Putamen (tissue), 1 donor: ENCODE data around the gene FBXW5.

Source experiments
- DNase-seq: peaks from one replicate; pipeline ENCODE4 v3.0.0-alpha.2; 2016; ENCODE audit warnings: low spot score

Gene FBXW5

DNA sequence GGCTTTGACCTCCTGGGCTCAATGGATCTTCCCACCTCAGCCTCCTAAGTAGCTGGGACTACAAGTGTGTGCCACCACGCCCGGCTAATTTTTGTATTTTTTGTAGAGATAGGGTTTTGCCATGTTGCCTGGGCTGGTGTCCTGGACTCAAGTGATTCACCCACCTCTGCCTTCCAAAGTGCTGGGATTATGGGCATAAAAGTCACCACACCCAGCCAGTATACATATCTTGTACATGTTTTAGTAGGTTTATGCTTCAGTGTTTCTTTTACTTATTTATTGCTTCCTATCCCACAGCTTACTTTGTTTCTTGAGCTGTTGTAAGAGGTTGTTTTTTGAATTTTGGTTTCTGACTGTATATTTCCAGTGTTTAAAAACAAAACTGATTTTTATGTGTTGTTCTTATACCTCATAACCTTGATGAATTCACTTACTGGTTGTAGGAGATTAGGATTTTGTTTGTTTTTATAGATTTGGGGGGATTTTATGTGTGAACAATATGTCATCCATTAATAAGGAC is 12.9 kb downstream of the FBXW5 start:
- DNase-seq, result no peak

DNA sequence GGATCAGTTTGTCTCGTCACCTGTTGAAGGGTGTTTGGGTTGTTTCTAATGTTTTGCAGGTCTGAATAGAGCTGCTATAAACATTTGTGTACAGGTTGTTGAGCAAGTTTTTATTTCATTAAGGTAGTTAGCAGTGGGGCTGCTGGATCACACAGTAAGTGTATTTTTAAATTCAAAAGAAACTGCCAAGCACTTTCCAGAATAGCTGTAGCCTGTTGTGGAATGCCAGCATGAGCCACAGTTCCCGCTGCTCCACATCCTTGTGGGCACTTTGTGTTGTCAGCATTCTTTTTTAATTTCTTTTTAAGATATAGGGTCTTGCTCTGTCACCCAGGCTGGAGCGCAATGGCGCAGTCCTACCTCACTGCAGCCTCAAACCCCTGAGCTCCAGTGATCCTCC is 14.5 kb downstream of the FBXW5 start:
- no peak for DNase-seq

DNA sequence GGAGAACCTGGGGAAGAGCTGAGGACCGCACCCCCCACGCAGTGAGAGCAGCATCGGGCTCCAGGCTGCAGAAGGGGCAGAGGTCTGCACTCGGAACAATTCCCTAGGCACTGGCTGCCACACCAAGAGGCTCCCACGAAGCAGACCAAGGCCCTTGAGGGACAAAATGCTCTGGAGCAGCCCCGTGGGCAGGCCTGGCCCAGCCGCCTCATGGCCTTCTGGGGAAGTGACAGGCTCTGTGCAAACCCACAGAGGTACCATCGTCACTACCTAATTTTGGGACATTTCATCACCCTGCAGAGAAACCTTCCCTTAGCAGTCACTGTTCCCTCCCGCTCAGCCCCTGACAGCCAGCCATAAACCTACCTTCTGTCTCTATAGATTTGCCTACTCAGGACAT is 15.9 kb downstream of the FBXW5 start:
- no peak for DNase-seq

DNA sequence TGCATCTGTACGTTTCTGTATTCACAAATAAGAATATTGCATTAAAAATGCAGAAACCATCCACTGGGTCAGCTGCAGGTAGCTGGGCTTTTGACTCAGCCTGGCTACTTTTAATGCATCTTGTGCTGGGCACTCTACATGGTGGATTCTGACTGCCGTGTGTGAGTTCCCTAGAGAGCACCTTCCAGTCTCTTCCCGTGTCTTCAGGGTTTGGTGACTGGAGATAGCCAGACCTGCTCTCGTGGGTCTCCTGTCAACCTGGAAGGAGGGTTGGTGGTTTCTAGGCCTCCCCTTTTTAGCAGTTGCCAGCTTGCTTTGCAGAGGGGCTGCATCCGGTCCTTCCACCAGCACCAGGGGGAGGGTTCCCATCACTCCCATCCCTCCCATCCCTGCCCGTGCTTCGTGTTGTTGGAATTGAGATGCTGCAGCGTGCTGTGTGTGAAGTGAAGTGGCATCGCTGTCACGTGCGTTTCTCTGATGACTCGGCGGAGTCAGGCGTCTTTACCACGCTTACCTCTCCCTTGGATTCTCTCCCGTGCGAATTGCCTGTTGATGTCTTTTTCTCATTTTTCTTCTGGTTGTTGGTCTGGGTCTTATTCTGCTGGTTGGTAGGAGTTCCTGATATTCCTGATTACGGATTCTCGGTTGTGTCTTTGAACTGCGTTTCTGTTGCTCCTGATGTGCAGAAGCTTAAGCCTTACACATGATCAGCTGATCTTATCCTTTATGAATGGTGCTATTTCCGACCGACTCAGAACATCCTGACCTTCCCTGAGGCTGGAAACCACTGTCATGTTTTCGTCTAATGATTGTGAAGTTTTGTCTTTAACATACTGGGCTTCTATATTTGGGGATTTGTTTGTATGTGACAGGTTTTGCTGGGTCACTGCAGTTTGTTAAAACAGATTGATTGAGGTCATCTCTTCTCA is 16.9 kb downstream of the FBXW5 start:
- no peak for DNase-seq

DNA sequence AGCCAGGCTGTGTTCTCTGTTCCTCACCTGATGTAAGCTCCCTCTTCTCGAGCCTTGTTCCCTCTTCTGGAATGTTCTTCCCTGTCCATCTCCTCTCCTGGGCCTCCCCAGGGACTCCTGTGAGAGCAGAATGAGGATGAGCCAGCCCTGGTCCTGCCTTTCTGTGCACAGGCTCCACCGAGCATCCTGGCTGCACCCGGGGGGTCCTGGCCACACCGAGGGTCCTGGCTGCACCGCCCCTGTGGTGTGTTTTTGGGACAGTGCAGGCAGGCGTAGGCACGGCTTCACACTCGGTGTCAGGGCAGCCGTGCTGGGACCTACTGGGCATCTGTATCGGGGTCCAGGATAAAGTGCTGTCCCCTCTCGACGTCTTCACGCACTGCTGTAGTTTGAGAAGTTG is 17.8 kb downstream of the FBXW5 start:
- no peak for DNase-seq

DNA sequence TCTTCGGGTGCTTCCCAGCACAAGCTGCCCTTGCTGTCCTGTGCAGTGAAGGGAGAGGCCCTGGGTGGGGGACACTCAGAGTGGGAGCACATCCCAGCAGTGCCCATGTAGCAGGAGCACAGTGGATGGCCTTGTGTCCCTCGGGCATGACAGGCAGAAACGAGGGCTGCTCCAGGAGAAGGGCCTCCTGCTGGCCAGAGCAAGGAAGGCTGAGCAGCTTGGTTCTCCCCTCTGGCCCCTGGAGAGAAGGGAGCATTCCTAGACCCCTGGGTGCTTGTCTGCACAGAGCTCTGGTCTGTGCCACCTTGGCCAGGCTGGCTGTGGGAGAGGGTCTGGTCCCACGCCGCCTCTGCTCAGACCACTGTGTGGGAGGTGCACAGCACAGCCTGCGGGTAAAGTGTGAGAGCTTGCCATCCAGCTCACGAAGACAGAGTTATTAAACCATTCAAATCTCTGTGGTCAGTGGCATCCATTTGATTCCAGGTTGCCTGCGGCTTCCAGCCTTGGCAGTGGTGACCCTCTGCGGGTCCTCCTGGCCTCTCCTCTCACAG is 18.3 kb downstream of the FBXW5 start:
- no peak for DNase-seq

DNA sequence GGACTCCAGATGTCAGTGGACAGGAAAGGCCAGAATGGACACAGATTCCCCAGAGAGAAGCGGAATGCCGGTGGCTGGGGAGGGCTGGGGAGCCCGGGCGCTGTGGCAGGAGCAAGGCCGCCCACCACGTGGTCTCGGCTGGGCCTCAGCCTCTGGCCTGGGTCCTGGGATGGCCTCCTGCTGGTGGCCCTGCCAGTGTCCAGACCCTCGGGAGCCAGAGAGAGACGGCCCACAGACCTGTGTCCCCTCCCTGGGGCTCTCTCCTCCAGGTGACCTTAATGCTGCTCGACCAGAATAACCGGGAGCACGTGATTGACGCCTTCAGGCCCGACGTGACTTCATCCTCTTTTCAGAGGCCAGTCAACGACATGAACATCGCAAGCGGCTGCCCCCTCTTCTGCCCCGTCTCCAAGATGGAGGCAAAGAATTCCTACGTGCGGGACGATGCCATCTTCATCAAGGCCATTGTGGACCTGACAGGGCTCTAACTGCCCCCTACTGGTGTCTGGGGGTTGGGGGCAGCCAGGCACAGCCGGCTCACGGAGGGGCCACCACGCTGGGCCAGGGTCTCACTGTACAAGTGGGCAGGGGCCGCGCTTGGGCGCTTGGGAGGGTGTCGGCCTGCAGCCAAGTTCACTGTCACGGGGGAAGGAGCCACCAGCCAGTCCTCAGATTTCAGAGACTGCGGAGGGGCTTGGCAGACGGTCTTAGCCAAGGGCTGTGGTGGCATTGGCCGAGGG is 19.0 kb downstream of the FBXW5 start:
- DNase-seq, result no peak

DNA sequence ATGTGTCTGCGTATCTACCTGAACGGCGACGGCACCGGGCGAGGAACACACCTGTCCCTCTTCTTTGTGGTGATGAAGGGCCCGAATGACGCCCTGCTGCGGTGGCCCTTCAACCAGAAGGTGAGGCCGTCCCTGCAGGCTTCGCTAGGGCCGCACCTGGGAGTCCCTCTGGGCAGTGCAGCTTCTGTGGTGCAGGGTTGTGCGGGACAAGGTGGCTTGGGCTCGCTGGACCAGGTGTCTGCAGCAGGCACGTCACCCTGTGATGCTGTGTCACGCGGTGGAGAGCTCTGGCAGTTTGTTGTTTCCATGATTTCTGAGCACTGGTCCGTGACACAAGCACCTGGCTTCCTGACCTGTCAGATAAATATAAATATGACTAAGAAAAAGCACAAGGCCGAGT is 20.7 kb downstream of the FBXW5 start:
- no peak for DNase-seq

DNA sequence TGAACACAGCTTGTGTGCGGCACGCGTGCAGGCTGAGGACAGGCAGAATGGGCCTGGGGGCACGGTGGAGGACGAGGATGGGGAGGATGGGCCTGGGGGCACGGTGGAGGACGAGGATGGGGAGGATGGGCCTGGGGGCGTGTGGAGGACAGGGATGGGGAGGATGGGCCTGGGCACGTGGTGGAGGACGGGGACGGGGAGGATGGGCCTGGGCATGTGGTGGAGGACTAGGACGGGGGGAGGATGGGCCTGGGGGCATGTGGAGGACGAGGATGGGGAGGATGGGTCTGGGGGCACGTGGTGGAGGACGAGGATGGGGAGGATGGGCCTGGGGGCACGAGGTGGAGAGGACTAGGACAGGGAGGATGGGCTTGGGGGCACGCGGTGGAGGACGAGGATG is 22.0 kb downstream of the FBXW5 start:
- DNase-seq, result no peak

DNA sequence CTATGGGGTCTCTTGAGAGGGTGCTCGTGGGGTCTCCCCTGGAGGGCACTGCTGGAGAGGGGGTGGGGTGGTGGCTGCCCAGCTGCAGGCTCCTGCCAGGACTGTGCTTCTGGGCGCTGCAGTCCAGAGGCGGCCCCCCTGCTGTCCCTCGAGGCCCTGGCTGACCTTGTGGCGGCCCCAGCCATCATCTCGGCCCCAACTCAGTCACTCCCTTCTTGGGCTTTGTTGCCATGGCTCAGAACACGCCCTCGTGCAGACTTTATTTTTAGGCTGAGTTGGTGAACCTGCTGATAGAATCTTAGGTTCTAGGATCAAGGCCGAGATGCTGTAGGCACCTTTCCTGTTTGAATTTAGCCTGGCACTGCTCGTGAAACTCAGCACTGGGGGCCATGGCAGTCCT is 22.8 kb downstream of the FBXW5 start:
- DNase-seq, result no peak

DNA sequence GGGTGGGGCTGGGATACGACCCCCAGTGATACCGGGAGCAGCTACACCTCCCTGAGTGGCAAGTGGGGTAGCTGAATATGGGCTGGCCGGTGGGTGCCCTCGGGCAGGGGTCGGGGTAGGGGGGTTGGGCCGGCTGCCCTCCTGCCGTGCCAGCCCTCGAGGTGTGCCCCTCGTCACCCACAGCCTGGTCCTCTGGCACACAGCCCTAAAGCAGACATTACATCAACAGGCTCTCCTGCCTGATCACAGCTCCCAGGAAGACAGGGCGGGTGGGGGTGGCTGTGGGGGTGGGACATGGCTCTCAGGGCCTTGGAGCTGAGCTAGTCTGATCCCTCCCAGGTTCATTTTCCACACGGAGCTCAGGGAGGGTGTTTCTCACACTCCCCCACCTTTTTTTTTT is 23.2 kb downstream of the FBXW5 start:
- no peak for DNase-seq

DNA sequence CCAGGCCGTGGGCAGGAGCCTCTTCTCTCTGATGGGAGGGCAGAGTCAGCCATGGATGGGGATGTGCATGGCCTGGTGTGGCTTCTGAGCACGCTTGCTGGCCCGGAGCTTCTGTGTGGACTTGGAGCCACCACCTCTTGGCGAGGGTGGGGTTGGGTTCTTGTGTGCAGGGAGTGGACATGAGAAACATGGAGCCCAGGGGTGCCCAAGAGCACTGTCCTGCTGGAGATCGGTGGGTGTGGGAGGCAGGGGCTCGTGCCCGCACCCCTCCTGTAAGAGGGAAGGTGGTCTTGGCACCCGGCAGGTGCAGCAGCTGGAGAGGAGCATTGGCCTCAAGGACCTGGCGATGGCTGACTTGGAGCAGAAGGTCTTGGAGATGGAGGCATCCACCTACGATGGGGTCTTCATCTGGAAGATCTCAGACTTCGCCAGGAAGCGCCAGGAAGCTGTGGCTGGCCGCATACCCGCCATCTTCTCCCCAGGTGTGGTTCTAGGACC is 23.8 kb downstream of the FBXW5 start:
- DNase-seq, result no peak

DNA sequence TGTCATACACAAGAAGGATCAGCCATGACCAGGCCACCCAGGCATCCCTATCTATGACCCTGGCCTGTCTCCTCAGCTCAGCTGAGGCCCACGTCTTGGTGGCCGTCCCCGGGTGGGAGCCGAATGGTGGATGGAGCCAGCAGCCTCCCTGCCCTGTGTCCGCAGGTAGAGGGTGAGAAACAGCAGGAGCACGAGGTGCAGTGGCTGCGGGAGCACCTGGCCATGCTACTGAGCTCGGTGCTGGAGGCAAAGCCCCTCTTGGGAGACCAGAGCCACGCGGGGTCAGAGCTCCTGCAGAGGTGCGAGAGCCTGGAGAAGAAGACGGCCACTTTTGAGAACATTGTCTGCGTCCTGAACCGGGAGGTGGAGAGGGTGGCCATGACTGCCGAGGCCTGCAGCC is 24.5 kb downstream of the FBXW5 start:
- DNase-seq, result no peak

DNA sequence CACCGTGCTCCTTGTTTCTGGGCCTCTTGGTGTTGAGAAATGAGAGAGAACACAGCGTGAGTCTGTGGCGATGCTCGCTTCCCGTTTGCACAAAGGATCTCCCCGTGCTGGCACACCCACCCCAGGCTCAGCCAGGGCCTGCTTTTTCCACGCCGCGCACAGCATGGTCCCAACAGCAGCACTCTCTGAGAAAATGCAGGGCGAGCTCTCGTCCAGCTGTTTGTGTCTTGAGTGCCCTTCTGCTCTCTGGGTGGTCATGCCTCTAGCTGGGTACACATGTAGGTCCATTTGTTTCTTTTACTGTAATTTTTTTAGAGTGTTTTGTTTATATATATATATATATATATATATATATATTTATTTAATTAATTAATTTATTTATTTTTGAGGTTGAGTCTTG is 26.6 kb downstream of the FBXW5 start:
- no peak for DNase-seq

DNA sequence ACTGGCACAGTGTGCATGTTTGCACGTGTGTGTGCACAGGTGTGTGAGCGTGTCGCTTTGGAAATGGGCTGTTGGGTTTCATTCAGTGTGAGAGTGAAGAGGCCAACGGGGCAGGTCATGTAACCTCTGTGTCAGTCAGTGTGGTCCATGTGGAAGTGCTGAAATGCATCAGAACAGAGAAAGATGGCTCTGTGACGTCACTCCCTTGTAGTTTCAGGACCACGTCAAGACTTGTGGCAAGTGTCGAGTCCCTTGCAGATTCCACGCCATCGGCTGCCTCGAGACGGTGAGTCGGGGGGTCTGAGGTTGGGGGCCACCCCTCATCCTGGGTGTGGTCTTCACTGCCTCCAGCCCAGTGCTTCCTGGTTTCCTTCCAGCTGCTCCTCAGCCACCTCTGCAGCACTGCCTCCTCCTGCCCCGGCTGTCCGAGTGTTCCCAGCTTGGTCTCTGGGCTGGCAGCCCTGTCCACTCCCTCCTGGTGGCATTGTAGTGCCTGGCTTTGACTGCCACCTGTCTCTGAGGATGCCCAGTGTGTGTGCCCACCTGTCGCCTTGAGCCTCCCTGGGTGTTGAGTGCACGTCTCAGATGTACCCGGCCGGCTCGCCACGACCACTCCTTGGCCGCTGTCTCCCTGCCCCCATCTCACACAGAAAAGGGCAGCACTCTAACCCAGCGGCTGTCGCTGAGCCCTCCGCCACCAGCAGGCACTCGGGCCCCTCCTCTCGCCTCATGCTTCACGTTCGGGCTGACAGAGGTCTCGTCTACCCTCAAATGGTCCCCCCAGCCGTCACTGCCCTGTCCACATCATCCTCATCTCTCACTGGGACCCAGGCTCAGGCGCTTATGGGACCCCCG is 28.0 kb downstream of the FBXW5 start:
- DNase-seq, result no peak

DNA sequence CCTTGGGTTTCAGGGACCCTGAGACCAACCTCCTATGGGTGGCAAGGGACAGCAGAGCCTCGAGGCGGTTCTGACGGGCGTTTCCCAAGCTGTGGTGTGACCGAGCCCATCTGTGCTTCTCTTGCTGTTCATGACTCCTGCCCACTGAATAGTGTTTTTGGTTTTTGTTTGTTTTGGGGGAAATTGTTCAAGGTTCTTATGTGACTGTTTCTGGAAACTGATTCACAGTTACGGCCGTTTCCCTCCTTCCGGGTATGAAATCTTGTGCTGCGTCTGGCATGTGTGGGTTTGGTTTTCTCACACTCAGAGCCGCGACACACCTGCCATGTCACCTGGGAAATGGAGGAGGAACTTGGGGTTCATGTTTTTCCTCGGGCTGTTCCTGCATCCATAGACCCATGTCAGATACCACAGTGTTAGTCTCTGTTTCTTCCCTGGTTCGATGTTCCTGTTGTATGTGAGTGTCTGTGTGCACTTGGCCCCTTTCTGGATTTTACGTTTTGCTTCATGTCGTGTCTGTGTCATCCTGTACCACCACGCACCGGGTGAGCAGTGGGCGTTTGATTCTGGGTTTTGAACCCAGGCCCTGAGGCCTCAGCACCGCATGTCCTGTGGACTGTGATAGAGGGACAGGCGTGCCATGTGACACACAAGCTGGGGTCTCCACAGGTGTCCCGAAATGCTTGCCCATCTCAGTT is 28.8 kb downstream of the FBXW5 start:
- DNase-seq, result no peak

DNA sequence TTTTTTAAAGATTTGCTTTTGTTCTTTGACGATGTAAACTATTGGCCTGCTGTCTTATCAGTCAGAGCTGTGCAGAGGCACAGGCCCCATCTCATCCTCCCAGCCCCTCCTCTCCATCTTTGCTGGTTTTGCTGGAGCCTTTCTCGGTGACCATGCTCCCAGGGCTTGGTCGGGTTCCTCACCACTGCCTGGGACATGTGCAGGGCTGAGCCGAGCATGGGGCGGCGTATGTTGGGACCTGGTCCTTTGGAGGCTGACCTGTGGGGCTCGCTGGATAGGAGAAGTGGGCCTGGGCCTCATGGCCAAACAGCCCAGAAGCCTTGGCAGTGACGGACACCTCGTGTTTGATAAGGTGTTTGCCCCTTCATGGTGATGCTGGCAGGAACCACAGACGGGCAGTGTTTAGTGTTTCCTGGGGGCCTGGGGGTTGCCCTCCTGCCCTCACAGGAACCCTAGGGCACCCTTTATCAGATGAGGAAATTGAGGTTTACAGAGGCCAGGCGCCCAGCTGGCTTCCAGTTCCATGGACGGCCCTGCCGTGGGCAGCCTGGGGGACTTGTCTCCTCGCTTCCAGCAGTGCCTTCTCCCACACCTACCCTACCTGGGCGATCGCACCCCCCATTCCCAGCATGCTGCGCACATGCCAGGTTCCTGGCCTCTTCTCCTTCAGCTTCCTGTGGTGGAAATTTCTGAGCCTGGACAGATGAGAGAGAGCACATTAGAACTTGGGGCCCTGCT is 30.7 kb downstream of the FBXW5 start:
- no peak for DNase-seq

DNA sequence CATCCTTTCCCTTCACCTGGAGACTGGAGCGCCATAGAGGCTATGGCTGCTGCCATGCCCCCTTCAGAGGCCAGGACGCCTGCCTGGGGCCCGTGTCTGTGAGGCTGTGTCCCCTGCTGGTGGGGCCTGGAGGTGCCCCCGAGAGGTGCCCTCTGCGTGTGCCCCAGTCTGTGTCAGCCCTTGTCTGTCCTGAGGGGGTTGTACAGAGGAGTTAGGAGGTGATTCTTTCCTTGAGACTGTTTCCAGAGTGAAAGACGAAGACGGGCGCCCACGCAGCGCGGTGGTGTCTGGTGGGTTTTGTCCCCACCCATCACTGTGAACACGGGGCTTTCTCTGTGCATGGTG is 33.7 kb downstream of the FBXW5 start:
- no peak for DNase-seq

DNA sequence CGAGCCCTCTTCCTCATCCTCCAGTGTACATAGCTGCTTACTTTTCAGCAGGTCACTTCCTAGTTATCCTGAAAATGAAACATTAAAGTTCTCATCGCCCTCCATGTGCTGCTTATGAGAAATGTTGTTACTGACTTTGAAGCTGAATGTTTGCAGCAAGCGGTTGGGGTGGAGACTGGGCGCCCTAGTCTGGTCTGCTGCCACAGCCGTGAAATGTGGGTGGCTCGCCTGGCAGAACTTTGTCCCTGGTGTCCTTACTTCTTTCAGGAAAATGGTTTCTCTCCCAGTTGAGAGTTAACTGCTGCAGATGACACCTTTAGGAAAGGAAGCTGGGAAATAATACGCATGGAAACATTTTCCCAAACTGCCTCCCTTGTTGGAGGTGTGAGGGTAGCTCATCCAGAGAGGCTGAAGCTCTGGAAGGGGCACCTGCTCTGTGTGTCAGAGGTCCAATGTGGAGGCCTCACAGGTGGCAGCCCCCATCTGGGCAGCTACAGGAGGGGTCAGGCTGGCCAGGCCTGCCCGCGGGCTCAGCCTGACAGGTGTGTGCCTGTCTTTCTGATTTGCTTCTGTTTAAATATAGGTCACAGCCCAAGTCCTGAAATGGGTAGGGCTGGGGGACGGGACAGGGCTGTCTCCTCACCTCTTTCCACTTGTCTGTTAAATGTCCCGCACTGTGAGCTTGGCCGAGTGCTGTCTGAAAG is 34.2 kb downstream of the FBXW5 start:
- no peak for DNase-seq
